A673 (cell line): Measurements from ENCODE around the gene ANGPTL3. TPM values are rescaled to one million over a fixed set of nuclear protein-coding genes. Genes with fewer than 3 reads are reported as not detected.

Experiments used
- BruUV-seq: library from RNA; stranded (reverse); fragments of 400-500 nt; replicated peaks from 2 replicates; lab custom pipeline; 2021; lab: Mats Ljungman, UMichigan
- CTCF ChIA-PET: fragments of 300-600 bp; sonication (Branson Sonifier 250); formaldehyde crosslinking; loops from one replicate; lab custom pipeline; 2022; ENCODE audit warnings: antibody characterized with exemption; lab: Charles Lee
- POLR2A ChIA-PET: fragments of 300-600 bp; sonication (Branson Sonifier 250); formaldehyde crosslinking; loops from one replicate; lab custom pipeline; 2022; ENCODE audit warnings: antibody characterized with exemption; ENCODE audit not compliant: low non-redundant PET; lab: Charles Lee
- DNase-seq: peaks from one replicate; pipeline ENCODE4 v3.0.0-alpha.2; 2015; ENCODE audit warnings: low spot score
- H3K27ac ChIP-seq: fragments of 200-600 bp; sonication (generic); 2 replicates; pipeline ENCODE4 v1.5.1; 2016; ENCODE audit warnings: mixed run types, low read depth, mild to moderate bottlenecking, mixed read lengths, antibody characterized with exemption, low read length; ENCODE audit not compliant: poor library complexity, severe bottlenecking
- H3K27me3 ChIP-seq: fragments of 200-600 bp; sonication (generic); replicated peaks from 2 replicates; pipeline ENCODE4 v1.6.1; 2017; ENCODE audit warnings: mixed run types, low read depth, mild to moderate bottlenecking, mixed read lengths, antibody characterized with exemption, low read length; ENCODE audit not compliant: insufficient read depth, poor library complexity
- H3K36me3 ChIP-seq: fragments of 200-600 bp; sonication (generic); 2 replicates; pipeline ENCODE4 v1.6.1; 2016; ENCODE audit warnings: mixed run types, mild to moderate bottlenecking, mixed read lengths, antibody characterized with exemption, low read length; ENCODE audit not compliant: insufficient read depth, poor library complexity, severe bottlenecking
- H3K4me1 ChIP-seq: fragments of 200-600 bp; sonication (generic); 2 replicates; pipeline ENCODE4 v1.6.1; 2017; ENCODE audit warnings: mixed run types, mild to moderate bottlenecking, mixed read lengths, antibody characterized with exemption, low read length; ENCODE audit not compliant: insufficient read depth, poor library complexity, severe bottlenecking
- H3K4me3 ChIP-seq: fragments of 200-600 bp; sonication (generic); 2 replicates; pipeline ENCODE4 v1.5.1; 2016; ENCODE audit warnings: low read depth, mixed run types, mild to moderate bottlenecking, mixed read lengths, low read length; ENCODE audit not compliant: poor library complexity, severe bottlenecking
- H3K9me3 ChIP-seq: fragments of 200-600 bp; sonication (generic); 2 replicates; pipeline ENCODE4 v1.6.1; 2016; ENCODE audit warnings: mixed run types, low read depth, mild to moderate bottlenecking, mixed read lengths, antibody characterized with exemption, low read length; ENCODE audit not compliant: poor library complexity, severe bottlenecking
- CTCF ChIP-seq: fragments of 300-800, 200-600 bp; sonication (generic); conservative IDR thresholded peaks from 2 replicates; pipeline ENCODE4 v1.5.1; 2017; ENCODE audit warnings: low read depth, mild to moderate bottlenecking, antibody characterized with exemption, low read length, moderate library complexity, mixed read lengths
- EZH2 ChIP-seq: fragments of 200-600 bp; sonication (generic); IDR thresholded peaks from 2 replicates; pipeline ENCODE4 v1.6.1; 2017; ENCODE audit warnings: borderline replicate concordance, low read depth, mild to moderate bottlenecking, mixed read lengths, antibody characterized with exemption, low read length; ENCODE audit not compliant: poor library complexity, severe bottlenecking
- intact Hi-C: fragments of 100-400 bp; cut with micrococcal nuclease; formaldehyde crosslinking; loops from one replicate; pipeline ENCODE4 v1.10.0; 2022; ENCODE audit not compliant: unreplicated experiment
- total RNA-seq: library from RNA; stranded (reverse); gene quantifications from 2 replicates; pipeline ENCODE4 v1.2.3, GENCODE V29; 2021

ANGPTL3 gene
- total RNA-seq, 1 experiment from 2014 or later, result not detected

- Histone ChIP-seq H3K4me3 (no peak overlapping the region), H3K27me3 (no peaks in the 10 kb centered on the region), H3K27ac (no peak overlapping the region), H3K4me1 (peaks cover 2% of the 10 kb centered on the region), H3K36me3 (no peaks in the 10 kb centered on the region), H3K9me3 (no peaks in the 10 kb centered on the region)
- ChIA-PET POLR2A (no interaction called here), CTCF (no interaction called here)
- no peak for DNase-seq
- TF ChIP-seq CTCF, result no peak
- no peak for TF ChIP-seq EZH2
- intact Hi-C loops, result no loop called here
- BruUV-seq, result no TSS peak
Measured at GRCh38 chr1:62588000-62588399, 9.3 kb upstream of the ANGPTL3 start.

GRCh38 chr1:62589321-62589720 is 8.0 kb upstream of the ANGPTL3 start:
- Histone ChIP-seq H3K4me1 (peaks cover 12% of the 10 kb centered on the region), H3K9me3 (no peaks in the 10 kb centered on the region), H3K36me3 (no peaks in the 10 kb centered on the region), H3K27ac (no peak overlapping the region), H3K4me3 (no peak overlapping the region), H3K27me3 (no peaks in the 10 kb centered on the region)
- no peak for TF ChIP-seq EZH2
- no peak for TF ChIP-seq CTCF
- ChIA-PET CTCF (no interaction called here), POLR2A (no interaction called here)
- no peak for DNase-seq
- intact Hi-C loops, result no loop called here
- BruUV-seq, result no TSS peak

GRCh38 chr1:62590255-62590969 is 6.9 kb upstream of the ANGPTL3 start:
- Histone ChIP-seq H3K4me3 (no peak overlapping the region), H3K36me3 (no peaks in the 10 kb centered on the region), H3K4me1 (peaks cover 15% of the 10 kb centered on the region), H3K27ac (no peak overlapping the region), H3K9me3 (no peaks in the 10 kb centered on the region), H3K27me3 (no peaks in the 10 kb centered on the region)
- no peak for DNase-seq
- BruUV-seq, result no TSS peak
- ChIA-PET CTCF (no interaction called here), POLR2A (no interaction called here)
- TF ChIP-seq CTCF (no peak), EZH2 (no peak)
- intact Hi-C loops, result no loop called here
